Measurements from ENCODE around the gene HOXA4.

DNA sequence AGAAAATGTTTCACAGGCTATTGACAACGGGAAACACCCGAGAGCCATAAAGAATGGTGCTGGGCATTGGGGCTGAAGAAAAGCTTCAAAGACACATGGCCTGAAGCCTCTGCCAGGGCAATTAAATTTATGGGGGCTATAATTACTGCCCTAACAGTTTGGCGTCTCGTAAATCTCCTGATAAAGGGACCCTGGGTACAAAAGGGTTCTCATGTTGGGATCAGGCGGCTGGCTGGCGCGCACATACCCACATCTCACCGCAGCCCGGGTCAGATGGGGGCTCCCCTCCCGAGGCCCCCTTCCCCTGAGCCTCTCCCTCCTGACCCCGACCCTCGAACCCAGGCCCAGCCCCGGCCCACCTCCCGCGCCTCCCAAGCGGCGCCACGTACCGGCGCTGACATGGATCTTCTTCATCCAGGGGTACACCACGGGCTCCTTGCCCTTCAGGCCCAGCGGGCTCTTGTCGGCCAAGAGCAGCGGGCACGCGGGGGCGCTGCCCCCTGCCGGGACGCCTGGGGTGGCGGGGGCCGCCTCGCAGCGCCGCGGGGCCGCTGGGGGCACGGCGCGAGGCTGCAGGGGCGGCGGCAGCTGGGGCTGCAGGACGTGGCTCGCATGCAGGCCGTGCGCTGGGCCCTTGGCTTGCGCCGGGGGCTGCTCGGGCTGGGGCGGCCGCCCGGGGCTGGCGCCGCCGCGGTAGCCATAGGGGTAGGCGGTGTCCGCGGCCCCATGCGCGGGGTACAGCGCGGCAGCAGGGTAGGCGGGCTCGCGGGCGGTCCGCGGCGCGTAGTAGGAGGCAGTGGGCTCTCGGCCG, 623 bp downstream of the HOXA4 start:
- TF ChIP-seq, protein P1, sequence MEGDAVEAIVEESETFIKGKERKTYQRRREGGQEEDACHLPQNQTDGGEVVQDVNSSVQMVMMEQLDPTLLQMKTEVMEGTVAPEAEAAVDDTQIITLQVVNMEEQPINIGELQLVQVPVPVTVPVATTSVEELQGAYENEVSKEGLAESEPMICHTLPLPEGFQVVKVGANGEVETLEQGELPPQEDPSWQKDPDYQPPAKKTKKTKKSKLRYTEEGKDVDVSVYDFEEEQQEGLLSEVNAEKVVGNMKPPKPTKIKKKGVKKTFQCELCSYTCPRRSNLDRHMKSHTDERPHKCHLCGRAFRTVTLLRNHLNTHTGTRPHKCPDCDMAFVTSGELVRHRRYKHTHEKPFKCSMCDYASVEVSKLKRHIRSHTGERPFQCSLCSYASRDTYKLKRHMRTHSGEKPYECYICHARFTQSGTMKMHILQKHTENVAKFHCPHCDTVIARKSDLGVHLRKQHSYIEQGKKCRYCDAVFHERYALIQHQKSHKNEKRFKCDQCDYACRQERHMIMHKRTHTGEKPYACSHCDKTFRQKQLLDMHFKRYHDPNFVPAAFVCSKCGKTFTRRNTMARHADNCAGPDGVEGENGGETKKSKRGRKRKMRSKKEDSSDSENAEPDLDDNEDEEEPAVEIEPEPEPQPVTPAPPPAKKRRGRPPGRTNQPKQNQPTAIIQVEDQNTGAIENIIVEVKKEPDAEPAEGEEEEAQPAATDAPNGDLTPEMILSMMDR (IDR thresholded peaks at IDR 0.05 in 2 of 3, conservative IDR thresholded peaks at IDR 0.05 in 1 of 3; ENCODE audit: control insufficient read depth in 2 of 3, extremely low read depth in 1 of 3, insufficient read depth in 1 of 3, low read depth in 3 of 3, low read length in 3 of 3) = no peak
- TF ChIP-seq, protein P2, sequence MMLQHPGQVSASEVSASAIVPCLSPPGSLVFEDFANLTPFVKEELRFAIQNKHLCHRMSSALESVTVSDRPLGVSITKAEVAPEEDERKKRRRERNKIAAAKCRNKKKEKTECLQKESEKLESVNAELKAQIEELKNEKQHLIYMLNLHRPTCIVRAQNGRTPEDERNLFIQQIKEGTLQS (IDR thresholded peaks at IDR 0.05; ENCODE audit: borderline replicate concordance, extremely low read depth, low read depth, low read length) = no peak
- TF ChIP-seq EZH2 (IDR thresholded peaks at IDR 0.05; ENCODE audit: borderline replicate concordance, control insufficient read depth, low read depth, low read length) = no peak
- TF ChIP-seq, protein P3, sequence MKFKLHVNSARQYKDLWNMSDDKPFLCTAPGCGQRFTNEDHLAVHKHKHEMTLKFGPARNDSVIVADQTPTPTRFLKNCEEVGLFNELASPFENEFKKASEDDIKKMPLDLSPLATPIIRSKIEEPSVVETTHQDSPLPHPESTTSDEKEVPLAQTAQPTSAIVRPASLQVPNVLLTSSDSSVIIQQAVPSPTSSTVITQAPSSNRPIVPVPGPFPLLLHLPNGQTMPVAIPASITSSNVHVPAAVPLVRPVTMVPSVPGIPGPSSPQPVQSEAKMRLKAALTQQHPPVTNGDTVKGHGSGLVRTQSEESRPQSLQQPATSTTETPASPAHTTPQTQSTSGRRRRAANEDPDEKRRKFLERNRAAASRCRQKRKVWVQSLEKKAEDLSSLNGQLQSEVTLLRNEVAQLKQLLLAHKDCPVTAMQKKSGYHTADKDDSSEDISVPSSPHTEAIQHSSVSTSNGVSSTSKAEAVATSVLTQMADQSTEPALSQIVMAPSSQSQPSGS (IDR thresholded peaks at IDR 0.05; ENCODE audit: low read length) = no peak
- no peak for TF ChIP-seq KDM1A (IDR thresholded peaks at IDR 0.05; ENCODE audit: borderline replicate concordance)
- no peak for TF ChIP-seq POLR2AphosphoS5 (IDR thresholded peaks at IDR 0.05; ENCODE audit: low read length)
- TF ChIP-seq SP1 (IDR thresholded peaks at IDR 0.05; ENCODE audit: low read depth, low read length) = no peak
- TF ChIP-seq YY1 (IDR thresholded peaks at IDR 0.05; ENCODE audit: low read depth, low read length) = no peak
- TF ChIP-seq POLR2A (IDR thresholded peaks at IDR 0.05; ENCODE audit: low read depth, low read length) = no peak
